CD14-positive monocyte (primary cell): ENCODE data around the gene MTA1. TPM values are rescaled to one million over a fixed set of nuclear protein-coding genes. Genes with fewer than 3 reads are reported as not detected.

Experiments
- DNase-seq, 3 donors: peaks; one replicate each; pipeline ENCODE4 v3.0.0-alpha.2; 2011 to 2022
- H2AFZ ChIP-seq: 2 replicates; pipeline ENCODE4 v1.6.0; 2012; ENCODE audit warnings: mild to moderate bottlenecking, low read depth, low read length, inconsistent platforms; ENCODE audit not compliant: insufficient read depth, poor library complexity, severe bottlenecking
- H3K27ac ChIP-seq, 2 donors: 1 replicate in 1 of 2; 2 replicates in 1 of 2; pipeline ENCODE4 v1.5.1; 2012 to 2013; ENCODE audit warnings: low read length in 2 of 2, control low read depth in 1 of 2, inconsistent platforms in 1 of 2, low read depth in 1 of 2, mild to moderate bottlenecking in 1 of 2
- H3K27me3 ChIP-seq, 2 donors: one replicate each; pipeline versions ENCODE4 v1.6.0 to v1.6.1; 2011 to 2013; ENCODE audit warnings: low read length in 2 of 2; ENCODE audit not compliant: control insufficient read depth in 2 of 2, insufficient read depth in 2 of 2
- H3K36me3 ChIP-seq, 2 donors: replicated peaks in 1 of 2; 1 replicate in 1 of 2; 2 replicates in 1 of 2; pipeline versions ENCODE4 v1.5.1 to v1.6.1; 2012 to 2013; ENCODE audit warnings: low read length in 2 of 2, control low read depth in 1 of 2, inconsistent platforms in 1 of 2, mild to moderate bottlenecking in 1 of 2; ENCODE audit not compliant: insufficient read depth in 2 of 2, control insufficient read depth in 1 of 2
- H3K4me1 ChIP-seq, 2 donors: 1 replicate in 1 of 2; 2 replicates in 1 of 2; pipeline versions ENCODE4 v1.5.1 to v1.6.1; 2012 to 2013; ENCODE audit warnings: low read length in 2 of 2, control low read depth in 1 of 2, inconsistent platforms in 1 of 2, mild to moderate bottlenecking in 1 of 2, moderate library complexity in 1 of 2; ENCODE audit not compliant: insufficient read depth in 2 of 2, control insufficient read depth in 1 of 2
- H3K4me2 ChIP-seq: replicated peaks from 2 replicates; pipeline ENCODE3; 2012; ENCODE audit warnings: low read length, moderate library complexity, mild to moderate bottlenecking; ENCODE audit not compliant: poor library complexity, severe bottlenecking; ENCODE audit errors: extremely low read depth
- H3K4me3 ChIP-seq, 3 experiments: fragments of 200-600 bp in 1 of 3; sonication (generic) in 1 of 3; replicated peaks in 1 of 3; 1 replicate in 2 of 3; 2 replicates in 1 of 3; pipeline ENCODE4 v1.5.1; 2011 to 2013; ENCODE audit warnings: low read length in 3 of 3, mild to moderate bottlenecking in 3 of 3, control low read depth in 2 of 3, low read depth in 2 of 3, inconsistent platforms in 1 of 3, moderate library complexity in 1 of 3
- H3K79me2 ChIP-seq: 2 replicates; pipeline ENCODE4 v1.6.0; 2012; ENCODE audit warnings: mild to moderate bottlenecking, control low read depth, inconsistent platforms, low read length, moderate library complexity; ENCODE audit not compliant: insufficient read depth
- H3K9ac ChIP-seq: 2 replicates; pipeline ENCODE4 v1.6.0; 2017; ENCODE audit warnings: low read length, mild to moderate bottlenecking; ENCODE audit not compliant: insufficient read depth, poor library complexity, severe bottlenecking
- H3K9me3 ChIP-seq, 2 donors: replicated peaks in 1 of 2; 1 replicate in 1 of 2; 2 replicates in 1 of 2; pipeline versions ENCODE4 v1.5.1 to v1.6.1; 2012 to 2013; ENCODE audit warnings: low read length in 2 of 2, control low read depth in 1 of 2; ENCODE audit not compliant: control insufficient read depth in 1 of 2, insufficient read depth in 1 of 2
- H4K20me1 ChIP-seq: 2 replicates; pipeline ENCODE4 v1.6.0; 2012; ENCODE audit warnings: mild to moderate bottlenecking, low read length, control low read depth, moderate library complexity; ENCODE audit not compliant: insufficient read depth
- H3K27ac Mint-ChIP-seq, 7 donors: one replicate each; pipeline ENCODE4 v1.8.0; 2020; ENCODE audit warnings: mild to moderate bottlenecking in 7 of 7, mixed read lengths in 7 of 7, moderate library complexity in 6 of 7, inconsistent platforms in 2 of 7
- H3K27me3 Mint-ChIP-seq, 3 donors: one replicate each; pipeline ENCODE4 v1.8.0; 2021 to 2022; ENCODE audit warnings: low read depth in 3 of 3, mild to moderate bottlenecking in 3 of 3, mixed read lengths in 3 of 3, moderate library complexity in 3 of 3, inconsistent platforms in 1 of 3
- H3K36me3 Mint-ChIP-seq, 2 donors: one replicate each; pipeline ENCODE4 v1.8.0; 2020; ENCODE audit warnings: mixed read lengths in 2 of 2, inconsistent platforms in 1 of 2, mild to moderate bottlenecking in 1 of 2
- H3K4me1 Mint-ChIP-seq: one replicate; pipeline ENCODE4 v1.8.0; 2020; ENCODE audit warnings: mild to moderate bottlenecking, mixed read lengths
- H3K4me3 Mint-ChIP-seq, 2 donors: one replicate each; pipeline ENCODE4 v1.8.0; 2020; ENCODE audit warnings: mild to moderate bottlenecking in 2 of 2, mixed read lengths in 2 of 2, moderate library complexity in 1 of 2
- H3K9me3 Mint-ChIP-seq, 7 donors: one replicate each; pipeline ENCODE4 v1.8.0; 2020 to 2022; ENCODE audit warnings: mixed read lengths in 7 of 7, mild to moderate bottlenecking in 6 of 7, moderate library complexity in 6 of 7, inconsistent platforms in 2 of 7
- WGBS: methylation state at CpG from one replicate; pipeline ENCODE4 v1.1.5; 2013; ENCODE audit warnings: missing lambda C conversion rate; ENCODE audit not compliant: insufficient coverage; 5-methylcytosine and 5-hydroxymethylcytosine counted together
- intact Hi-C, 2 donors: fragments of 100-400 bp; cut with micrococcal nuclease; formaldehyde crosslinking; loops; one replicate each; pipeline versions ENCODE4 v1.15.0 to v1.15.1; 2023
- polyA plus RNA-seq, 3 donors: library from polyadenylated mRNA; depleted of rRNA in 1 of 3; unstranded in 2 of 3; stranded (reverse) in 1 of 3; fragments of 300-500 nt in 2 of 3; fragments of >200 nt in 1 of 3; fragmentation: Illumina TruSeq in 2 of 3; gene quantifications; 1 replicate in 2 of 3; 2 replicates in 1 of 3; pipeline ENCODE4 v1.2.3, GENCODE V29; 2012 to 2021
- TF ChIP-seq, protein P1 (sequence below): fragments of 200-600 bp; IDR thresholded peaks from one replicate; pipeline ENCODE4 v1.8.0; 2022; ENCODE audit warnings: antibody characterized with exemption, mild to moderate bottlenecking

The MTA1 gene
- polyA plus RNA-seq, 3 donors = 0.91 to 102 (median 2.0) TPM

GRCh38 chr14:105450864-105451720 is 31.5 kb downstream of the MTA1 start:
- H3K9me3 Mint-ChIP-seq = no peaks in the 10 kb centered on the region

GRCh38 chr14:105452963-105453362 is 33.3 kb downstream of the MTA1 start:
- H3K79me2 ChIP-seq = no peaks in the 10 kb centered on the region
- peaks cover 9% of the 10 kb centered on the region for H4K20me1 ChIP-seq
- Mint-ChIP-seq H3K36me3 (peaks cover 43 to 77% of the 10 kb centered on the region in 2 donors), H3K27ac (peak overlapping the region in 1 of 7 donors; percentile 14), H3K27me3 (no peaks in the 10 kb centered on the region), H3K4me1 (no peaks in the 10 kb centered on the region), H3K9me3 (no peaks in the 10 kb centered on the region), H3K4me3 (no peak overlapping the region)
- H3K36me3 ChIP-seq = peaks cover 64 to 77% of the 10 kb centered on the region in 2 donors
- no peaks in the 10 kb centered on the region for H3K27me3 ChIP-seq
- TF ChIP-seq, protein P1, sequence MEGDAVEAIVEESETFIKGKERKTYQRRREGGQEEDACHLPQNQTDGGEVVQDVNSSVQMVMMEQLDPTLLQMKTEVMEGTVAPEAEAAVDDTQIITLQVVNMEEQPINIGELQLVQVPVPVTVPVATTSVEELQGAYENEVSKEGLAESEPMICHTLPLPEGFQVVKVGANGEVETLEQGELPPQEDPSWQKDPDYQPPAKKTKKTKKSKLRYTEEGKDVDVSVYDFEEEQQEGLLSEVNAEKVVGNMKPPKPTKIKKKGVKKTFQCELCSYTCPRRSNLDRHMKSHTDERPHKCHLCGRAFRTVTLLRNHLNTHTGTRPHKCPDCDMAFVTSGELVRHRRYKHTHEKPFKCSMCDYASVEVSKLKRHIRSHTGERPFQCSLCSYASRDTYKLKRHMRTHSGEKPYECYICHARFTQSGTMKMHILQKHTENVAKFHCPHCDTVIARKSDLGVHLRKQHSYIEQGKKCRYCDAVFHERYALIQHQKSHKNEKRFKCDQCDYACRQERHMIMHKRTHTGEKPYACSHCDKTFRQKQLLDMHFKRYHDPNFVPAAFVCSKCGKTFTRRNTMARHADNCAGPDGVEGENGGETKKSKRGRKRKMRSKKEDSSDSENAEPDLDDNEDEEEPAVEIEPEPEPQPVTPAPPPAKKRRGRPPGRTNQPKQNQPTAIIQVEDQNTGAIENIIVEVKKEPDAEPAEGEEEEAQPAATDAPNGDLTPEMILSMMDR = no peak
- intact Hi-C loops = no loop called here
- H2AFZ ChIP-seq = no peak overlapping the region
- H3K4me2 ChIP-seq = no peak overlapping the region
- no peak overlapping the region for H3K4me3 ChIP-seq
- WGBS = 82% methylated on average over 14 of the region's 14 CpGs
- no peak overlapping the region for H3K9ac ChIP-seq
- H3K4me1 ChIP-seq = no peaks in the 10 kb centered on the region
- H3K9me3 ChIP-seq = no peaks in the 10 kb centered on the region
- no peak for DNase-seq
- no peak overlapping the region for H3K27ac ChIP-seq

More at GRCh38 chr14:105450864-105451720, 31.5 kb downstream of the MTA1 start:
- Histone ChIP-seq H3K27ac (no peak overlapping the region), H4K20me1 (peaks cover 9% of the 10 kb centered on the region), H3K27me3 (no peaks in the 10 kb centered on the region), H3K4me3 (no peak overlapping the region), H3K79me2 (no peaks in the 10 kb centered on the region), H3K9me3 (no peaks in the 10 kb centered on the region), H3K9ac (no peak overlapping the region), H2AFZ (no peak overlapping the region), H3K4me1 (no peaks in the 10 kb centered on the region), H3K4me2 (no peak overlapping the region), H3K36me3 (peaks cover 49 to 62% of the 10 kb centered on the region in 2 donors)
- 96% methylated on average over 25 of the region's 29 CpGs for WGBS
- Mint-ChIP-seq H3K36me3 (peaks cover 43 to 74% of the 10 kb centered on the region in 2 donors), H3K4me1 (no peaks in the 10 kb centered on the region), H3K27ac (no peak overlapping the region), H3K4me3 (no peak overlapping the region), H3K27me3 (no peaks in the 10 kb centered on the region)
- intact Hi-C loops = no loop called here
- TF ChIP-seq, protein P1 = no peak
- no peak for DNase-seq
